Trophoblast cell (in vitro differentiated cells and primary cell): ENCODE measurements around the gene SLC16A10.

Source experiments
- DNase-seq, 2 donors: peaks; one replicate each; pipeline ENCODE4 v3.0.0-alpha.2; 2016
- H2AFZ ChIP-seq: 2 replicates; pipeline ENCODE4 v1.6.1; 2013; ENCODE audit warnings: low read length, moderate library complexity, mild to moderate bottlenecking; ENCODE audit not compliant: insufficient read depth, poor library complexity
- H2AK5ac ChIP-seq: 2 replicates; pipeline ENCODE4 v1.6.1; 2013; ENCODE audit warnings: mild to moderate bottlenecking, low read length
- H2BK120ac ChIP-seq: 2 replicates; pipeline ENCODE4 v1.6.1; 2013; ENCODE audit warnings: low read length, mild to moderate bottlenecking, moderate library complexity; ENCODE audit not compliant: insufficient read depth, poor library complexity
- H2BK12ac ChIP-seq: 2 replicates; pipeline ENCODE4 v1.6.1; 2013; ENCODE audit warnings: mild to moderate bottlenecking, low read length, moderate library complexity
- H2BK5ac ChIP-seq: 2 replicates; pipeline ENCODE4 v1.6.1; 2013; ENCODE audit warnings: low read length, low read depth, moderate library complexity, mild to moderate bottlenecking; ENCODE audit not compliant: poor library complexity
- H3K14ac ChIP-seq: 2 replicates; pipeline ENCODE4 v1.6.1; 2013; ENCODE audit warnings: mild to moderate bottlenecking, low read length
- H3K18ac ChIP-seq: 2 replicates; pipeline ENCODE4 v1.6.1; 2013; ENCODE audit warnings: mild to moderate bottlenecking, low read length
- H3K23ac ChIP-seq: 2 replicates; pipeline ENCODE4 v1.6.1; 2013; ENCODE audit warnings: low read length
- H3K27ac ChIP-seq: 2 replicates; pipeline ENCODE4 v1.5.1; 2013; ENCODE audit warnings: low read depth, mild to moderate bottlenecking, inconsistent platforms, low read length, moderate library complexity
- H3K27me3 ChIP-seq: 2 replicates; pipeline ENCODE4 v1.6.1; 2013; ENCODE audit warnings: inconsistent platforms, mild to moderate bottlenecking, low read length, moderate library complexity; ENCODE audit not compliant: insufficient read depth
- H3K36me3 ChIP-seq, 2 experiments: 1 replicate in 1 of 2; 2 replicates in 1 of 2; pipeline ENCODE4 v1.6.1; 2013; ENCODE audit warnings: low read length in 2 of 2, mild to moderate bottlenecking in 2 of 2, moderate library complexity in 1 of 2; ENCODE audit not compliant: insufficient read depth in 2 of 2, control insufficient read depth in 1 of 2
- H3K4ac ChIP-seq: 2 replicates; pipeline ENCODE4 v1.6.1; 2013; ENCODE audit warnings: low read depth, mild to moderate bottlenecking, low read length, moderate library complexity
- H3K4me1 ChIP-seq, 2 experiments: 1 replicate in 1 of 2; 2 replicates in 1 of 2; pipeline ENCODE4 v1.6.1; 2013; ENCODE audit warnings: low read length in 2 of 2, mild to moderate bottlenecking in 2 of 2, moderate library complexity in 1 of 2; ENCODE audit not compliant: insufficient read depth in 2 of 2, control insufficient read depth in 1 of 2
- H3K4me2 ChIP-seq: 2 replicates; pipeline ENCODE4 v1.6.1; 2013; ENCODE audit warnings: inconsistent platforms, mild to moderate bottlenecking, low read length, moderate library complexity
- H3K4me3 ChIP-seq: 2 replicates; pipeline ENCODE4 v1.5.1; 2013; ENCODE audit warnings: mild to moderate bottlenecking, low read depth, low read length, inconsistent platforms
- H3K79me1 ChIP-seq: one replicate; pipeline ENCODE4 v1.6.1; 2013; ENCODE audit warnings: low read length
- H3K79me2 ChIP-seq: 2 replicates; pipeline ENCODE4 v1.6.1; 2013; ENCODE audit warnings: low read length, mild to moderate bottlenecking; ENCODE audit not compliant: control insufficient read depth, insufficient read depth, poor library complexity
- H3K9ac ChIP-seq: 2 replicates; pipeline ENCODE4 v1.6.1; 2013; ENCODE audit warnings: mild to moderate bottlenecking, low read length
- H3K9me3 ChIP-seq: 2 replicates; pipeline ENCODE4 v1.6.1; 2013; ENCODE audit warnings: low read depth, mild to moderate bottlenecking, control low read depth, inconsistent platforms, low read length; ENCODE audit not compliant: insufficient read depth
- H4K12ac ChIP-seq: 2 replicates; pipeline ENCODE4 v1.6.1; 2013; ENCODE audit warnings: low read depth, mild to moderate bottlenecking, low read length, moderate library complexity
- H4K8ac ChIP-seq: 2 replicates; pipeline ENCODE4 v1.6.1; 2013; ENCODE audit warnings: low read depth, mild to moderate bottlenecking, low read length, moderate library complexity
- H4K91ac ChIP-seq: one replicate; pipeline ENCODE4 v1.6.1; 2013; ENCODE audit warnings: low read depth, mild to moderate bottlenecking, low read length, moderate library complexity
- WGBS: extraction: QIAGEN DNeasy Blood & Tissue Kit; methylation state at CpG from one replicate; pipeline ENCODE4 v1.1.7; 2013; ENCODE audit warnings: missing lambda C conversion rate; ENCODE audit not compliant: insufficient read length, insufficient coverage; ENCODE audit errors: extremely low coverage; 5-methylcytosine and 5-hydroxymethylcytosine counted together

The SLC16A10 gene

GRCh38 chr6:111274593-111275217 is 187.4 kb downstream of the SLC16A10 start:
- H3K79me1 ChIP-seq: peaks cover 8% of the 10 kb centered on the region
- no peak overlapping the region for H2BK120ac ChIP-seq
- peaks cover 0 to 12% of the 10 kb centered on the region in 2 experiments for H3K36me3 ChIP-seq
- no peak overlapping the region for H3K27ac ChIP-seq
- H2AFZ ChIP-seq: no peak overlapping the region
- no peak overlapping the region for H4K8ac ChIP-seq
- no peak overlapping the region for H3K4ac ChIP-seq
- no peak overlapping the region for H3K4me2 ChIP-seq
- whole genome bisulfite sequencing: no CpG with 5 or more reads among the region's 3 CpGs
- H3K27me3 ChIP-seq: no peaks in the 10 kb centered on the region
- H2BK5ac ChIP-seq: no peak overlapping the region
- DNase-seq: no peak
- no peak overlapping the region for H4K12ac ChIP-seq
- peaks cover 2 to 3% of the 10 kb centered on the region in 2 experiments for H3K4me1 ChIP-seq
- H3K23ac ChIP-seq: no peak overlapping the region
- H2AK5ac ChIP-seq: no peak overlapping the region
- no peak overlapping the region for H3K4me3 ChIP-seq
- H3K79me2 ChIP-seq: no peaks in the 10 kb centered on the region
- no peaks in the 10 kb centered on the region for H3K9me3 ChIP-seq
- H3K18ac ChIP-seq: no peak overlapping the region
- no peak overlapping the region for H3K9ac ChIP-seq
- no peak overlapping the region for H3K14ac ChIP-seq
- no peak overlapping the region for H4K91ac ChIP-seq
- H2BK12ac ChIP-seq: no peak overlapping the region

DNA sequence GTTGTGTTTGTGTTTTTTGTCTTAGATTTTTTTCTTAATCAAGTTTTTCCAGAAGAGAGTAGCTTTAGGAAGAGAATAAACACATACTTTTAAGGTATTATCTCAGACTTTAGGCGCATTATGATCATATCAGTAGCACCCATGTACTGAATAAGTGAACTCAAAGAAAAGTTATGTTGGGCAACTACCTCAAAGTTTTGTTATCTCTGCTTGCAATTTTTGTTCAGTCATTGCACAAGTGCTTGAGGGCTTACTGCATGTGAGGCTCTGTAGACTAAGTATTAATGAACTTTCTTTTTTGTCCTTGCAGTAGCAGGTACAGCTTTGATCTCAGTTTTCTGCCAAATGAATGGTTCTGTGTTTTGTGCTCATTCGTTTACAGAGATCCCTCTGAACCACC is 189.0 kb downstream of the SLC16A10 start:
- Histone ChIP-seq H3K14ac (no peak overlapping the region), H3K9ac (no peak overlapping the region), H3K4ac (no peak overlapping the region), H3K4me2 (peak overlapping the region; percentile 46), H3K27me3 (no peaks in the 10 kb centered on the region), H4K8ac (peak overlapping the region; percentile 57), H2BK12ac (no peak overlapping the region), H3K79me1 (peaks cover 8% of the 10 kb centered on the region), H3K4me3 (no peak overlapping the region), H2BK120ac (peak overlapping the region; percentile 33), H3K79me2 (no peaks in the 10 kb centered on the region), H2AFZ (no peak overlapping the region), H3K9me3 (no peaks in the 10 kb centered on the region), H3K4me1 (peaks cover 2 to 3% of the 10 kb centered on the region in 2 experiments), H3K23ac (no peak overlapping the region), H3K27ac (peak overlapping the region; percentile 89), H3K18ac (no peak overlapping the region), H4K12ac (no peak overlapping the region), H4K91ac (peak overlapping the region; percentile 55), H3K36me3 (peaks cover under 1 to 11% of the 10 kb centered on the region in 2 experiments), H2AK5ac (no peak overlapping the region), H2BK5ac (peak overlapping the region; percentile 64)
- peak; percentile 82 to 97 for DNase-seq
- no CpG with 5 or more reads among the region's 2 CpGs for WGBS

GRCh38 chr6:111276736-111277135 is 189.4 kb downstream of the SLC16A10 start:
- Histone ChIP-seq H3K36me3 (peaks cover 3 to 12% of the 10 kb centered on the region in 2 experiments), H4K8ac (peak overlapping the region; percentile 57), H3K27me3 (no peaks in the 10 kb centered on the region), H3K4me1 (peaks cover 2 to 3% of the 10 kb centered on the region in 2 experiments), H2BK12ac (peak overlapping the region; percentile 46), H2BK120ac (peak overlapping the region; percentile 76), H3K79me2 (no peaks in the 10 kb centered on the region), H3K27ac (peak overlapping the region; percentile 91), H3K79me1 (peaks cover 8% of the 10 kb centered on the region), H3K9me3 (no peaks in the 10 kb centered on the region), H3K4me3 (no peak overlapping the region), H3K9ac (no peak overlapping the region), H3K23ac (no peak overlapping the region), H3K18ac (no peak overlapping the region), H2AFZ (no peak overlapping the region), H3K4me2 (peak overlapping the region; percentile 46), H3K14ac (no peak overlapping the region), H4K12ac (no peak overlapping the region), H2AK5ac (no peak overlapping the region), H2BK5ac (peak overlapping the region; percentile 71), H4K91ac (peak overlapping the region; percentile 70), H3K4ac (no peak overlapping the region)
- no CpG with 5 or more reads among the region's 3 CpGs for WGBS
- DNase-seq: peak; percentile 95 to 99

- Histone ChIP-seq H3K14ac (no peak overlapping the region), H3K4me2 (no peak overlapping the region), H3K79me1 (peaks cover 8% of the 10 kb centered on the region), H2BK12ac (no peak overlapping the region), H3K4me3 (no peak overlapping the region), H3K4ac (no peak overlapping the region), H2AFZ (no peak overlapping the region), H3K23ac (no peak overlapping the region), H2BK120ac (peak overlapping the region; percentile 51), H2AK5ac (no peak overlapping the region), H3K27ac (peak overlapping the region; percentile 91), H3K18ac (no peak overlapping the region), H4K12ac (no peak overlapping the region), H3K9me3 (no peaks in the 10 kb centered on the region), H4K91ac (peak overlapping the region; percentile 47), H2BK5ac (peak overlapping the region; percentile 63), H3K9ac (no peak overlapping the region), H4K8ac (no peak overlapping the region), H3K36me3 (peaks cover 3 to 12% of the 10 kb centered on the region in 2 experiments), H3K79me2 (no peaks in the 10 kb centered on the region), H3K27me3 (no peaks in the 10 kb centered on the region), H3K4me1 (peaks cover 2 to 3% of the 10 kb centered on the region in 2 experiments)
- no peak for DNase-seq
- WGBS: no CpG with 5 or more reads among the region's 1 CpG
These were observed 190.5 kb downstream of the SLC16A10 start for GRCh38 chr6:111277819-111278218.
